GM18870 (cell line): ENCODE measurements around the gene GOLGA1.
"Not testable (repeated sequence)": the region's sequence is repeated elsewhere in the genome, so short reads cannot be mapped to it uniquely, and the experiment has no call there.

ENCODE experiments used
- ATAC-seq: cut with Tn5 transposase; IDR thresholded peaks from one replicate; pipeline ENCODE4 v1.9.1; 2021; ENCODE audit warnings: moderate library complexity; ENCODE audit not compliant: unreplicated experiment

GOLGA1 gene

DNA sequence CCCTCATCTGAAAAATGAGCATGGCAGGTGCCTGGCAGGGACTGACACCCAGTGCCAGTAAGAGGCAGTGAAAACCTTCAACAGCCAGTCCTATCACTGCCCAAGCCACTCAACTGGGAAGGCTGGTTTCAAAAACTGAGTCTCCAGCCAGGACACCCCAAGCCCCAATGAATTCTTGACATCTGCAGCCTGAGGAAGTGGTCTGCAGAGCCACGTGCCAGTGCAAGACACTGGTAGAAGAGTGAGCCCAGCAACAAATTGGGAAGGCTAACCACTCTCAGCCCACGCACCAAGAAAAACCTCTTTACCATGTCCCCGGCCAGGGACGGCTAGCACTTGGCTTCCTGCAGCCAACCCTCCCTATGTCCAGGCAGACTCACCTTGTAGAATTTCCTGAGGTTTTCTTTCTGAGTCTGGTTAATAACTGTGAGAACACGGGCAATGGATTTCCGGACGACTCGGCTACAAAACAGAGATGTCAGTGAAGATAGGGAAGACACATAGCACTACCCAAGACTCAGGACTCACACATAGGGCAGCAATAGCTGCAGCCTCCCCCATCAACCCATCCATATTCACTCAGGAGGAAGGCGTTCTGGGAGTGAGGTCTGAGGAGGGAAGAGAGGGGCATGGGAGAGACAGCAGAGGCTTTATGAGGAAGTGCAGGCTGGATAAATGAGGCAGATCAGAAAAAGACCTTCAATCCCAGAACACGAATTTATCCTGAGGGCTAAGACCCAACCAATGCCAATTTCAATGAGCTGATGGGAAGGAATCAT is 80.9 kb downstream of the GOLGA1 start:
- ATAC-seq: no peak

DNA sequence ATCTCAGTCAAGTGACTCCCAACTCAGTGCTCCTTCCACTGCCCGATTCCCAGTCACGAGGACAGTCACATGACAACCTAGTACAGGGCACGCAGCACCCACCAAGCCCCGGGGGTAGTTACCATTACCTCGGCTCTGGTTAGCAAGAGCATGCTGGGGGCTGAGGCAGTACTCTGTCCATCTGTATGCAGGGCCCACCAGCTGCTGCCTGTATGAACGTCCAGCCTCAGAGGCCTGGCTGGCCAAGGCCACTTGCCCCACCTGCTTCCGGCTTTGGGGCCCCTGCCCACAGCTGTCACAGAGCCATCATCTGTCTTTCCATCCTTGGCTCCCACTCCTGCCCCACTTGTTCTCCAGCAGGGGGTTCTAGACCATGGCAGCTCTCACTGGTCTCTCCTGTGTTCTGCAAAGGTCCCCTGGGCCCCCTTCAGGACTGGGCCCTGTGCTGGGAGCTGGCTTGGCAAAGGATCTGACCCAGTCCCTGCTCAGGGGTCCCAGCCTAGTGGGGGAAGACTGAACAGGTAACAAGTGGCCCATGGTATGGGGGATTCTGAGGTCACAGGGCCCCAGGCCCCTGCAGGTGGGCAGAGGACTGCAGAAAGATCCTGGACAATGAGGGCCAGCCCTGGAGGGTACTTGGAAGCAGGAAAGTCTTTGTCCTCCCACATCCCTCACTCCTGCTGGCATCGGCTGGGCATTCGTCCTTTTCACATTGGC is 82.4 kb downstream of the GOLGA1 start:
- ATAC-seq: no peak

DNA sequence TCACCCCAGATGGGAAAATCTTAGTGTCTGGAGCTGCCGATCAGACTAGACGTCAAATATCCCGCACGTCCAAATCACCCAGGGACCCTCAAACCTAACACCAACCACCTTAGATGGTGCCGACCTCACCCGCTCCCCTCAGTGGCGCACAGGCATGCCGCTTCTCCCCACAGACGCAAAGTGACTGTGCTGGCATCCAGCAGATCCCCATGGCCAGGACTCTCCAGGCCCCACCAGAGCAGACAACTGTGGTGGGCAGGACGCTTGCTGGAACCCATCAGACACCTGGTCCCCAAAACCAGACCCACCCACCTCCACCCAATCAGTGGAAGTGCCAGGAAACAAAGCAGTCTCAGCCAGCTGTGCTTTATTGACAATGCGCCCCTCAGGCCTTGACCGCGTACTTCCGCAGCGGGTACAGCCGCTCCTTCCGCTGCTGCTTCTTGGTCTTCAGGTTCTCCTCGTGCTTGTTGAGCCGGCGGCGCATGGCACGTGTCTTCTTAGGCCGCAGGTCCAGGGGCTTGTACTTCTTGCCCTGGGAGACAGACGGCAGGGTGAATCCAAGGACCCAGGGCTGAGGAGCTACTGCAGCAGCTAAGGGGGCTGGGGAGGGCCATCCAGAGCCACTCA is 83.2 kb downstream of the GOLGA1 start:
- no peak for ATAC-seq

DNA sequence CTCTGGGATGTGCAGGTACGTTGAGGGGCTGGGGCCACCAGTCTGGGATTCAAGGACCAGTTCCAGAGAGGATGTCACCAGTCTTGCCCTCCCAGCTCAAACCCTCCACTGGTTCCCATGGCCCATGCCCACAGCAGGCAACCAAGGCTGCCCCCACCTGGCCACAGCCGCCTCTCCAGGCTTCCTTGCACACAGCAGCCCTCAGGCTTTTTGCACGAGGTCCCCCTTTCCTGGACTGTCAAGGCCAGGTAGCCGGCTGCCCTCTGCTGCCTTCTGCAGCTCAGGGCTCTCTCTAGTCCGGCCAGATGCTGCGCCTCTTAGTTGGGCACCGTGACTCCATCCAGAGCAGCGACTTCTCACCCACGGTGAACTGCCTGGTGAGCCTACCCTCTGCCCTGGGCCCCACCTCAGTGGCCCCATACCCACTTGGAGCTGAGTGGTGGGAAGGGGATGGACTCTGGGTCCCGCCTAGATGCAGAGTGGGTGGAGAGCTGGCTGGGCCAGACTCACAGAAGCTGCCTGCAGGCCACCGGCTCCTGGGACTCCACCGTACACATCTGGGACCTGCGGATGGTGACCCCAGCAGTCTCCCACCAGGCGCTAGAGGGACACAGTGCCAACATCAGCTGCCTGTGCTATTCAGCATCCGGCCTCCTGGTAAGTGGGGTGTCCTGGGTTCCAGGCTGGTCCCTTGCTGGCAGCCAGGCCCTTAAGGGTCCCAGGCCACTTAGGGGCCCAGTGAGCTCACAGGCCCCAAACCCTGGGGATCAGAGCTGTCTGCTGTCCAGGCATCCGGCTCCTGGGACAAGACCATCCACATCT is 84.7 kb downstream of the GOLGA1 start:
- no peak for ATAC-seq

DNA sequence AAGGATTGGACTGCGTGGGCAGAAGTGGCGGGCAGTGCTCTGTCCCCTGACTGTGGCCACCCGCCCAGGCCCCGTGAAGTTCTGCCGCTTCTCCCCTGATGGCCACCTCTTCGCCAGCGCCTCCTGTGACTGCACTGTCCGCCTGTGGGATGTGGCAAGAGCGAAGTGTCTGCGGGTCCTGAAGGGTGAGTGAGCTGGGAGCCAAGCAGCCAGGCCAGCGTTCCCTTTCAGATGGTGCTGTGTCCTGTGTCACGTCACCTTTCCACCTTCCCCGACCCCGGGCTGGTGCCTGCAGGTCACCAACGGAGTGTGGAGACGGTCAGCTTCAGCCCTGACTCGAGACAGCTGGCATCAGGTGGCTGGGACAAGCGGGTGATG is 85.3 kb downstream of the GOLGA1 start:
- ATAC-seq: no peak

DNA sequence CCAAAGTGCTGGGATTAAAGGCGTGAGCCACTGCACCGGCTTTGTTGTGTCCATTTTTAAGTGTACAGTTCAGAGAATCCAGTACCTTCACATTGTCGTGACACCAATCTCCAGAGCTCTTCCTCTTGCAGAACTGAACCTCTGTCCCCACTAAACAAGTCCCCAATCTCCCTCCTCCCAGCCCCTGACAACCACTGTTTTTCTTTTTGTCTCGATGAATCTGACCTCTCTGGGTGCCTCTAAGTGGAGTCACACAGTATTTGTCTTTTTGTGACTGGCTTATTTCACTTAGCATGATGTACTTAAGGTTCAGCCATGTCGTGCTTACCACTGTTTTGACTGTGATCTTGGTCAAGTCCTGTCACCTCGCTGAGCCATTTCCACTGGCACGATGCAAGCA is 86.1 kb downstream of the GOLGA1 start:
- ATAC-seq: no peak

DNA sequence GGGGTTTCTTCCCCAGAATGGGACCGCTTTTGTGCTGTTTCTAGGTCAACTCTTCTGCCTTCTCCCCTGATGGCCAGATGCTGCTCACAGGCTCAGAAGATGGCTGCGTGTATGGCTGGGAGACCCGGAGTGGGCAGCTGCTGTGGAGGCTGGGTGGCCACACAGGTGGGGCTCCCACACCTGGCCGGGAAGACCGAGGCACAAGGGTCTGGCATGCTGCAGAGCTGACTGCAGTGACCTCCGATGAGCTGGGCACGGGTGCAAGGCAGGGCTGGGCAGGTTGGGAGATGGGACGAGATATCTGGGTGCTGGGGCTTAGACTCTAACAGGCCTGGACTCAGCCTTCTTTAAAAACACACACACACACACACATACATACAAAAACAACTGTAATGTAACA is 86.7 kb downstream of the GOLGA1 start:
- ATAC-seq: no peak

DNA sequence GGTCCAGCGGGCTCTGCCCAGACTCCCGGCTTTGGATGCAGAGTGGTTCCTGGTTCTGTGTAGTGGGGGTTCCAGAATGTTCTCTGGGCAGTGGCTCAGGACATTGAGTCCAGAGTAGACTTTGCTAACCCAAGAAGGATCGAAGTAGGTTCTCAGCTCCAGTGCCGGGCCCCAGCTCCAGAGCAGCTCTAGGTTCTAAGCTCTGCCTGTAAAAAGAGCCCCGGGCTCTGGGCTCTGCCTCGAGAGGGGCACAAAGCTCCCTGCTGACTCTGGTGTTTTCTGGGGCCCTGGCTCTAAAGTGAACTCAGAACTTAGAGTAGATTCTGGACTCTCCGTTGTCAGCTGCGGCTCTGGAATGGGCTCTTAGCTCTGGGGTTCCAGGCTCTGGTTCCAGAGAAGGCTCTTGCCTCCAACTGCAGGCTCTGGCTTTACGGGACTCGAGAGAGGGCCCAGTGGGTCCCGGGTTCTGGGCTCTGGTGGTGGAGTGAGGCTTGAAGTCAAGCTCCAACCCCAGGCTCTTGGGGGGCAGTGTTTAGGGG is 87.2 kb downstream of the GOLGA1 start:
- ATAC-seq: no peak

DNA sequence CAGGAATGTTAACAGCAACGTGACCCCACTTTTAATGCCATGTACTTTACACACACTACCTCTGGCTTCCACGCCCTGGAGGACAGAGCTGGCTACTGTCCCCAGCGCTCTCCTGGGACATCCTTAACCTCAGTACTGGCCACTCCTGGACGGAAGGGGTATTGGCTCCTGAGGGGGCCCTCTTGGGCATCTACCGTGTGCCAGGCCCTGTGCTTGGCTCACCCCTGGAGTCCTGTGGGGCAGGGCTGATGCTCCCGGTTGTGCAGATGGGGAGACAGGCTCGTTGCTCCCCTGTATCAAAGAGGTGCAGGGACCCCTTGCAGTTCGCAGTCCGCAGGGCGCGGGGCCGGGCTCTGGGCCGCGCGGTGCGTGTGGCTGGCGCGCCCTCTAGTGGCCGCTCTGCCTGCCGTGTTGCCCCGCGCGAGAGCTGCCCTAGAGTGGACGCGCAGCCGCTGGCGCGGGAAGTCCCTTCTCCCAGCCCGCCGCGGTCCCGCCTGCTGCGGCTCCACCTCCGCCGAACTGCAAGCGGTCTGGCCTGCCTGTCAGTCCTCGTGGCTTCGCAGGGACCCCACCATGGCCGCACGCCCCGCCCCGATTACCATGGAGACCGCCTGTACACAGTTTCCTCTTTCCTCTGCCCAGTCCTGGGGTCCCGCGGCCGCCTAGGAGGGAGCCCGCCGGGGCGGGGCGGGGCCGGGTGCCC is 87.9 kb downstream of the GOLGA1 start, which contains the start of gene WDR38:
Gene WDR38 (plus strand): TSS at position 632 of the 703 bp plus-strand sequence. CDS start 72 bp downstream, outside the sequence.
- peak; percentile 48 for ATAC-seq

DNA sequence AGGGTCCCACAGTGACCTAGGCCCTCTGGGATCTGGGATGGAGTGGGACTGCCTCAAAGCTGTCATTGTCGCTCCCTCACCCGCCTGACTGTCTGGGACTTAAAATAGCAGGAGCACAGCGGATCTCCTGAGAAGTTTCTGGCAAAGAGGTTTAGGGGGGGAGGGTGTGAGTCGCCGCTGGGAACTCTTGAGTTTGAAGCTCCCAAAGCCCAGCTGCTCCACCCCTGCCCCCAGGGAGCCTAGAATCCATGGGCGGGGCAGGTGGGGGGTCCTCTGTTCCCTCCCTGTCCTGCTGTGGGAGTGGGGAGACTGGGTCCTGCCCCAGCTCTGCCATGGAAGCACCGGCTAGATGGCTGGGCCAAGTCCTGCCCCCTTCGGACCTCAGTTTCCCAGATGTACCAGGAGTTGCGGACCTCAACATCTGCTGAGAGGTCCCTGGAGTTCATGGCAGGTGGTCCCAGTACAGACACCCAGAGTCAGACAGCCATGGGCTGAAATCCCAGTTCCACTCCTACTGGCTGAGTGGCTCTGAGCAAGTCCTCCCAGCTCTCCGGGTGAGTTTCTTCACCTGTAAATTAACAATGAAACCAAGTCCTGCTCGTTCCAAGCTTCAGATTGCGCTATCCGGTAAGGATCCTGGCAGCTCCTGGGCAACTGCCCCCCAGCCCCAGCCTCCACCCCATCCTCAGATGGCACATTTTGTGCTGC is 88.6 kb downstream of the GOLGA1 start:
- no peak for ATAC-seq

DNA sequence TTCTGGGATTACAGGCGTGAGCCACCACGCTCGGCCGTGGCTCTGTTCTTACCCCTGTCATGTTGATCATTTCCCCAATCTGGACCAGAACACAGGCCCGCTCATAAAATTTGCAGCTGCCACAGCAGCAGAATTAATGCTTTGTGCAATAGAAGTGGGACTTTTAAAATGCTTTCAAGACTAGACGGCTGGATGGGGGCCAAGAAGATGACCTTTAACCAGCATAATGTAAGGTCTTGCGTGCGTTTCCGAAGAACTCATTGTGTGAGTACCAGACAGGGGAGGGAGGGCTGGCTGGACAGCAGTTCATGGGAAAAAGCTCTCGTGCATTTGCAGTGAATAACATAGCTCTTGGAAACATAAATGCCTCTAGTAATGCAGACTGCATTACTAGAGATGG is 91.1 kb downstream of the GOLGA1 start:
- no peak for ATAC-seq

DNA sequence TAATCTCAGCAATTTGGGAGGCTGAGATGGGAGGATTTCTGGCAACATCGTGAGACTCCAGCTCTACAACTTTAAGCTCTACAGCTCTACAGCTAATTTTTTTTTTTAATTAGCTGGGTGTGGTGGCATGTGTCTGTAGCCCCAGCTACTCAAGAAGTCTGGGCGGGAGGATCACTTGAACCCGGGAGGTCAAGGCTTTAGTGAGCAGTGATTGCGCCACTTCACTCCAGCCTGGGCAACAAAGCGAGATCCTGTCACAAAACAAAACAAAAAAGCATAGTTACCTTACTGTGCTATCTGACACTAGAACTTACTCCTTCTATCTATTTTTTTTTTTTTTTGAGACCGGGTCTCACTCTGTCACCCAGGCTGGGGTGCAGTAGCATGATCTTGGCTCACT is 93.9 kb downstream of the GOLGA1 start:
- no peak for ATAC-seq

DNA sequence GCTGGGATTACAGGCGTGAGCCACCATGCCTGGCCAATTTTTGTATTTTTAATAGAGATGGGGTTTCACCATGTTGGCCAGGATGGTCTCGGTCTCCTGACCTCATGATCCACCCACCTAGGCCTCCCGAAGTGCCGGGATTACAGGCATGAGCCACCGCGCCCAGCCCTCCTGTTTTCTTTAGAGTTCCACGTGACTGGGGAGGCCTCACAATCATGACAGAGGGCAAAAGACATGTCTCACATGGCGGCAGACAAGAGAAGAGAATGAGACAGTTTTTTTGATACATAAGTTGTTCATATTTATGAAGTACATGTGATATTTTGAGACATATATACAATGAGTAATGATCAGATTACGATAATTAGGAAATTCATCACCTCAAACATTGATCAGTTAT is 94.4 kb downstream of the GOLGA1 start:
- ATAC-seq: not testable (repeated sequence)

DNA sequence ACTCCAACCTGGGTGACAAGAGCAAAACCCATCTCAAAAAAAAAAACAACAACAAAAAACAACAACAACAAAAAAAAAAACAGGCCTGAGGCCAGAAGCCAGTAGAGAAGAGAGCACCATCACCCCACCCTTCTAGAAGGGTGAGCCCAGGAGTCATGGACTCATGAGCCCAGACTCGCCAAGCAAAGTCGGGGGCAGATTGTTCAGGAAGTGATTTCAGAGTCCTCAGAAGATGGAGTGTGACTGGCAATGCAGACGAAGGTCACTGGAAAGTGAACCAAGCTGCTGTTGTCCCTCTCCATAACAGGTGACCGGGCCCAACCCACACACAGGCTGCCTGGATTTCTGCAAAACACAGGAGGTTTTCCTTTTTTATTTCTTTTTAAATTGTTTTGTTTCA is 96.6 kb downstream of the GOLGA1 start:
- no peak for ATAC-seq

DNA sequence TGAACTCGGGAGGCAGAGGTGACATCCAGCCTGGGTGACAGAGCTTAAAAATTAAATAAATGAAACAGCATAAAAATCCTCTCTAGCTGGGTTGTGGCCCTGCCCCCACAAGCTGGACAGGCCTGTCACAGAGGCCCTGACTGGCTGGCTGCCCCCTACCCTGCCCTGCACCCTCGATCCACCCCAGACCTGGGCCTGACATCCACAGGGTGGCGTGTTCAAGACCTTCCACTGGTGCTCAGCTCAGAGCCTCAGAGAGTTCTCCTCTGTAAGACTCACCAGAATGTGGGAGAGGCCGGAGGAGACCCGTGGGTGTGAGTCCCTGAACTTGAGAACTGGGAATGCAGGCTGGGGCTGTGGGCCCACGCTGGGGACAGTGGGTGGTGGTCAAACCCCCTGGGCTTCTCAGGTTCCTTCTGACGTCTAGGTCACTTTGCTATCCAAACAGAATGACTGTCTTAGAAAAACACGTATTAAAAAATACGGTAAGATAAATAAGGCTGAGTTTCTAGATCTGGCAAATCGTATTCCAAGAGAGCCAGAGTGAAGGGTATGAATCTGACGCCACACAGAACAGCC is 97.3 kb downstream of the GOLGA1 start:
- no peak for ATAC-seq

DNA sequence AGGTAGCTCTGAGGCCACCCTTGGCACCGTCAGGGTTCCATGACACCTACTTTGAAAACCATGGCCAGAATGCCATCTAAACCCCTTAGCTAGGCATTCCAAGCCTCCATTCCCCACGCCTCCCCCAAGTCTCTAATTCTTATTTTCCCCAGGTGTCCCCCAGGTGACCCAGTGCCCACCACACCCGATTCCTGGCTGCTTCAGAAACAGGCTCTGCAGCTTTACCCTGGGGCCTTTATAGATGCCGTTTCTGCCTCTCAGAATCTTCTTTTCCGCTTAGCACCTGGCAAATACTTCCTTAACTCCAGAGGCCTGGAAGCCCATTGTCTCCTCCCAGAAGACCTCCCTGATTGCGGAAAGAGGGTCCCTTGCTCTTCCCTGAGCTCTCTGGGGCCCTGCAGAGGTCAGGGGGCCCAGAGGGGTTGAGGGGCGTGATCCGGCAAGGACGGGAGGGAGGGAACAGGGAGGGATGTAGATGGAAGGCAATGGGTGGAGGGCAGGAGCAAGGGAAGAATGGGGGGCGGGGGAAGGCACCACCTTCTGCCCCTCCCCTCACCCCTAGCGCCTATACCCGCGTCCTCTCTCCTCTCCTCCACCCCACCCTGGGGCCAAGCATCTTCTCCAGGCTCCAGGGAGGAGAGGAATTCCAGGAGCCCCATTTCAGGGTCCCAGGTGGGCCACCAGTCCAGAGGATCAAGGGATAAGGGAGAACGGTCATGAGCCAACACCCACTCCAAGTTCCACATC is 99.6 kb downstream of the GOLGA1 start:
- no peak for ATAC-seq

DNA sequence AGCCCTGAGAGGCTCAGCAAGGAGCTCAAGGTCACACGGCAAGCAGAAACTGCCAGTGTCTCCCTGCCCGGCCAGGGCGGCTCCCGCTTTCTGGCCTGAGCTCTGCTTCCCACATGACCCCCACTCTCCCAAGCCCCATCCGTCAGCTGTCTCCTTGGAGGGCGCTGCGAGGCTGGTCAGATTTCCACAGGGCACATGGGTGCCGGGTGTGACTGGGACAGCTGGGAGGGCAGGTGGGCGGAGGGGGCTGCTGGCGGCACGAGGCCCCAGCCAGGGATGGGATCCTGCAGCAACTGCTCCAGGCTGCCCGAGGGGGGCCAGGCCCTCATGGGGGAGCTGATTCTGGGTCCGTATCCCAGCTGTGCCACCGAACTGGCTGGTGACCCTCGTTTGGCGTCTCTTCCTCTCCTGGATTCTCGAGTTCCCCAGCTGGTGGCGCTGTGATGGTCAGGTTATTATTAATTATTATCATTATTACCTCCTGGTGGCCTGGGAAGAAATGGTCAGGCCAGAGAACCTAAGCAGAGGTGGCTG is 100.5 kb downstream of the GOLGA1 start:
- ATAC-seq: no peak

DNA sequence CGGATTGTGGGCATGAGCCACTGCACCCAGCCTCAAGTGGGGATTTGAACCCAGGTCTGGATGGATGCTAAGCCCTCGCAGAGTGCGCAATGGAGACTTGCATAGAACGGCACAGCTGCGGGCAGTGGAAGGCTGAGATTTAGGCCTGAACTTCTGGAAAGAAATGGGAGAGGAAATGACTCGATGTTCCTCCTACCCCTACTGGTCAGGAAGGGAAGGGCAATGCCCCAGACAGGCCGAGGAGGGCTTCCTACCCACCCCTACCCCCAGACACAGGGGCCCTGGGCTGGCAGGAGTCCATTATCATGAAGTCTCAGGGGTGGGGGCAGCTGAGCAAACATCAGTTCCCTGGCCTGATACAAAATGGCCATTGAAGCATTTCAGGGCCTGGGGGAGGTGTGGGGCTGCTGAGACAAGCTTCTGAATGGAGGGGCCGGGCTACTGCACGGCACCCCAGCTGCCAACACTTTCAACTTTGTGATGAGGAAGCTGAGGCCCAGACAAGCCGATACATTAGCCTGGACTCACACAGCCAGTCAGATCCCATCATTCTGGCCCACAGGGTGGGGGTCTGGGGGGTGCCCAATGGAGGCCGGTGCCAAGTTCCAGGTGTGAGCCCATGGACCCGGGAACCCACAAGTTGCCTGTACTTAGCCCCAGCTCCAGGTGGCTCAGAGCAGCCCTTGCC is 101.1 kb downstream of the GOLGA1 start:
- ATAC-seq: no peak
